Measurements from ENCODE around the gene CTNND2. TPM values are rescaled to one million over a fixed set of nuclear protein-coding genes. Genes with fewer than 3 reads are reported as not detected.

Gene CTNND2
- total and polyA plus RNA-seq, 2 donors (not counting 1 experiment from before 2014, with no cell fraction given) = not detected

DNA sequence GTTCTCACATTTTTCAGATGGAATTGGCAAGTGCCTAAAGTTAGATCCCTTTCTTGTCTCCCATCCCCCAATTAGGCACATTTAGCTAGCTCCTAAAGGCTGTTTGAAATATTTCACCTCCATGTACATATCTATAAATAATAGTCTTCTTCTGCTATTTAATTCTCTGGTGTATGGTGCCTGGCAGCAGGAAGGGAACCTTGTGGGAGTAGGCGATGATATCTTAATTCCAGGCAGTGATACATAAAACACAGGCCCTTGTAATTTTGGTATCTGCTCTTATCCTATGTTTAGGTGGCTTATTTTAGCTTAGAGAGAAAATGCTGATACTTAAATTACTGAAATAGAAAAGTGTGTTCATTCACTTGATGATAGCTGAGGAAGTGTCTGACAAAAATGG lies 880.3 kb downstream of the CTNND2 start:
- Mint-ChIP-seq H3K27ac (no peak overlapping the region), H3K9me3 (ENCODE audit: insufficient read depth) (no peaks in the 10 kb centered on the region), H3K4me3 (no peak overlapping the region), H3K27me3 (peaks cover 18% of the 10 kb centered on the region), H3K4me1 (no peaks in the 10 kb centered on the region)
- TF ChIP-seq EZH2 (IDR thresholded peaks at IDR 0.05; ENCODE audit: borderline replicate concordance, insufficient read depth, low read depth, low read length, poor library complexity, severe bottlenecking) = no peak
- TF ChIP-seq, protein P1, sequence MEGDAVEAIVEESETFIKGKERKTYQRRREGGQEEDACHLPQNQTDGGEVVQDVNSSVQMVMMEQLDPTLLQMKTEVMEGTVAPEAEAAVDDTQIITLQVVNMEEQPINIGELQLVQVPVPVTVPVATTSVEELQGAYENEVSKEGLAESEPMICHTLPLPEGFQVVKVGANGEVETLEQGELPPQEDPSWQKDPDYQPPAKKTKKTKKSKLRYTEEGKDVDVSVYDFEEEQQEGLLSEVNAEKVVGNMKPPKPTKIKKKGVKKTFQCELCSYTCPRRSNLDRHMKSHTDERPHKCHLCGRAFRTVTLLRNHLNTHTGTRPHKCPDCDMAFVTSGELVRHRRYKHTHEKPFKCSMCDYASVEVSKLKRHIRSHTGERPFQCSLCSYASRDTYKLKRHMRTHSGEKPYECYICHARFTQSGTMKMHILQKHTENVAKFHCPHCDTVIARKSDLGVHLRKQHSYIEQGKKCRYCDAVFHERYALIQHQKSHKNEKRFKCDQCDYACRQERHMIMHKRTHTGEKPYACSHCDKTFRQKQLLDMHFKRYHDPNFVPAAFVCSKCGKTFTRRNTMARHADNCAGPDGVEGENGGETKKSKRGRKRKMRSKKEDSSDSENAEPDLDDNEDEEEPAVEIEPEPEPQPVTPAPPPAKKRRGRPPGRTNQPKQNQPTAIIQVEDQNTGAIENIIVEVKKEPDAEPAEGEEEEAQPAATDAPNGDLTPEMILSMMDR (IDR thresholded peaks at IDR 0.05) = no peak
- ATAC-seq (ENCODE audit: low read depth) (no peak), DNase-seq (no peak)
- Histone ChIP-seq H4K20me1 (ENCODE audit: control insufficient read depth, insufficient read depth, low read length, poor library complexity, severe bottlenecking) (no peaks in the 10 kb centered on the region), H2AFZ (ENCODE audit: insufficient read depth, low read depth, low read length, poor library complexity, severe bottlenecking) (no peak overlapping the region), H3K9me3 (ENCODE audit: control extremely low read depth in 1 of 3, control insufficient read depth in 2 of 3, insufficient read depth in 1 of 3, low read length in 2 of 3) (peaks cover 0 to 4% (median 0%) of the 10 kb centered on the region in 3 donors), H3K36me3 (replicated peaks in 1 of 2; ENCODE audit: control extremely low read depth in 1 of 2, control insufficient read depth in 1 of 2, extremely low read depth in 1 of 2, insufficient read depth in 2 of 2, low read length in 1 of 2) (no peaks in the 10 kb centered on the region), H3K4me3 (ENCODE audit: control extremely low read depth in 1 of 5, extremely low read depth in 1 of 5, insufficient read depth in 1 of 5, low read depth in 2 of 5, low read length in 4 of 5) (no peak overlapping the region), H3K4me2 (replicated peaks; ENCODE audit: low read depth, low read length, poor library complexity, severe bottlenecking) (no peak overlapping the region), H3K9ac (ENCODE audit: low read length) (no peak overlapping the region), H3K79me2 (ENCODE audit: control insufficient read depth, insufficient read depth, low read length) (no peaks in the 10 kb centered on the region), H3K4me1 (ENCODE audit: control insufficient read depth in 2 of 2, insufficient read depth in 2 of 2, low read length in 2 of 2) (no peaks in the 10 kb centered on the region), H3K27ac (ENCODE audit: low read length in 2 of 2) (no peak overlapping the region), H3K27me3 (replicated peaks in 1 of 4; ENCODE audit: control extremely low read depth in 1 of 4, control insufficient read depth in 3 of 4, insufficient read depth in 4 of 4, low read length in 3 of 4) (no peaks in the 10 kb centered on the region)
- CTCF ChIA-PET = no interaction called here
- WGBS (ENCODE audit: insufficient coverage) = no CpG with 5 or more reads among the region's 1 CpG
- intact Hi-C loops (cut with micrococcal nuclease) = no loop called here
- POLR2A ChIA-PET = no interaction called here

DNA sequence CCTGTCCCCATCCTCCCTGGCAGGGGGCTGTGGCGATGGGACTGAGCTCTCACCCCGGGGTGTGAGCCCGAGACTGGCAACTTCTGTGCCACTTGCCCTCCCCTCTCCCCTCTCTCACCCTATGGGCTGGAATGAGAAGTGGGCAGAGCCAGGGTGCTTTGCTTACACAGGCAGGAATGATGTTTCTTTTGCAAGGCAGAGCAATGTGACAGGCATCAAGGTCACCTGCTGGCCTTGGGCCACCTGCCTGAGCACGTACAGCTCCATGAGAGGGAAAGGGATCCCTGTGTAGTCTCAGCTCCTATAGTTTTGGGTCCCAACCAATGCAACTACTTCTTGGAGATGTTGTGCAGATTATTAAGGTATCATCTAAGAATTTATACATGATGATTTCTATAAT lies 890.5 kb downstream of the CTNND2 start:
- H3K9me3 ChIP-seq (ENCODE audit: control extremely low read depth in 1 of 3, control insufficient read depth in 2 of 3, insufficient read depth in 1 of 3, low read length in 2 of 3) = peaks cover 0 to 3% (median 0%) of the 10 kb centered on the region in 3 donors
- H3K4me3 ChIP-seq (ENCODE audit: control extremely low read depth in 1 of 5, extremely low read depth in 1 of 5, insufficient read depth in 1 of 5, low read depth in 2 of 5, low read length in 4 of 5) = no peak overlapping the region
- no peak for ATAC-seq (ENCODE audit: low read depth)
- Mint-ChIP-seq H3K9me3 (ENCODE audit: insufficient read depth) (no peaks in the 10 kb centered on the region), H3K4me3 (no peak overlapping the region), H3K4me1 (no peaks in the 10 kb centered on the region), H3K27ac (no peak overlapping the region), H3K27me3 (peaks cover 4% of the 10 kb centered on the region)
- ChIA-PET POLR2A (no interaction called here), CTCF (no interaction called here)
- no peak overlapping the region for H3K4me2 ChIP-seq (replicated peaks; ENCODE audit: low read depth, low read length, poor library complexity, severe bottlenecking)
- H2AFZ ChIP-seq (ENCODE audit: insufficient read depth, low read depth, low read length, poor library complexity, severe bottlenecking) = no peak overlapping the region
- no peak overlapping the region for H3K9ac ChIP-seq (ENCODE audit: low read length)
- H3K79me2 ChIP-seq (ENCODE audit: control insufficient read depth, insufficient read depth, low read length) = no peaks in the 10 kb centered on the region
- DNase-seq = no peak
- TF ChIP-seq, protein P1 (IDR thresholded peaks at IDR 0.05) = no peak
- no peak for TF ChIP-seq EZH2 (IDR thresholded peaks at IDR 0.05; ENCODE audit: borderline replicate concordance, insufficient read depth, low read depth, low read length, poor library complexity, severe bottlenecking)
- no peaks in the 10 kb centered on the region for H3K36me3 ChIP-seq (replicated peaks in 1 of 2; ENCODE audit: control extremely low read depth in 1 of 2, control insufficient read depth in 1 of 2, extremely low read depth in 1 of 2, insufficient read depth in 2 of 2, low read length in 1 of 2)
- WGBS (ENCODE audit: insufficient coverage) = 83% methylated on average over 1 of the region's 4 CpGs
- H3K27me3 ChIP-seq (replicated peaks in 1 of 4; ENCODE audit: control extremely low read depth in 1 of 4, control insufficient read depth in 3 of 4, insufficient read depth in 4 of 4, low read length in 3 of 4) = no peaks in the 10 kb centered on the region
- no peaks in the 10 kb centered on the region for H4K20me1 ChIP-seq (ENCODE audit: control insufficient read depth, insufficient read depth, low read length, poor library complexity, severe bottlenecking)
- no peaks in the 10 kb centered on the region for H3K4me1 ChIP-seq (ENCODE audit: control insufficient read depth in 2 of 2, insufficient read depth in 2 of 2, low read length in 2 of 2)
- intact Hi-C loops (cut with micrococcal nuclease) = no loop called here
- H3K27ac ChIP-seq (ENCODE audit: low read length in 2 of 2) = no peak overlapping the region
